COLO668 (cell line): ENCODE measurements around the gene SEPTIN10.
"Not testable (repeated sequence)": the region's sequence is repeated elsewhere in the genome, so short reads cannot be mapped to it uniquely, and the experiment has no call there.

Experiments
- DNase-seq: peaks from one replicate; lab custom pipeline; 2025; ENCODE audit not compliant: unreplicated experiment; lab: John Stamatoyannopoulos, UW

Gene SEPTIN10

GRCh38 chr2:109554758-109555157 lies 59.0 kb downstream of the SEPTIN10 start:
- DNase-seq: no peak

- DNase-seq: no peak
Observed at GRCh38 chr2:109549016-109549590, 64.7 kb downstream of the SEPTIN10 start.

- no peak for DNase-seq
Observed at GRCh38 chr2:109547280-109547679, 66.5 kb downstream of the SEPTIN10 start.

- DNase-seq: peak; percentile 46
Observed at GRCh38 chr2:109545828-109546713, 67.7 kb downstream of the SEPTIN10 start.

GRCh38 chr2:109542384-109542783 lies 71.4 kb downstream of the SEPTIN10 start:
- DNase-seq: no peak

GRCh38 chr2:109538546-109538945 lies 75.2 kb downstream of the SEPTIN10 start:
- no peak for DNase-seq

GRCh38 chr2:109537565-109538222 lies 76.1 kb downstream of the SEPTIN10 start:
- no peak for DNase-seq

GRCh38 chr2:109536556-109536955 lies 77.2 kb downstream of the SEPTIN10 start:
- DNase-seq: not testable (repeated sequence)

- no peak for DNase-seq
Observed at GRCh38 chr2:109535217-109535946, 78.4 kb downstream of the SEPTIN10 start.

GRCh38 chr2:109533823-109534222 lies 79.9 kb downstream of the SEPTIN10 start:
- DNase-seq: no peak

- DNase-seq: no peak
Observed at GRCh38 chr2:109532728-109533076, 81.1 kb downstream of the SEPTIN10 start.

- no peak for DNase-seq
Observed at GRCh38 chr2:109531896-109532727, 81.7 kb downstream of the SEPTIN10 start.

- no peak for DNase-seq
Observed at GRCh38 chr2:109531221-109531620, 82.5 kb downstream of the SEPTIN10 start.

- DNase-seq: no peak
Observed at GRCh38 chr2:109530712-109531111, 83.1 kb downstream of the SEPTIN10 start.

GRCh38 chr2:109529532-109530449 lies 84.0 kb downstream of the SEPTIN10 start:
- DNase-seq: no peak

- DNase-seq: no peak
Observed at GRCh38 chr2:109528811-109529501, 84.8 kb downstream of the SEPTIN10 start.

GRCh38 chr2:109527846-109528705 lies 85.7 kb downstream of the SEPTIN10 start:
- DNase-seq: no peak

GRCh38 chr2:109527079-109527478 lies 86.7 kb downstream of the SEPTIN10 start:
- DNase-seq: no peak
